Superior temporal gyrus (tissue), 1 donor: ENCODE results near the gene TCIRG1.
"Not testable (repeated sequence)": the region's sequence is repeated elsewhere in the genome, so short reads cannot be mapped to it uniquely, and the experiment has no call there.

Experiments used
- DNase-seq: peaks from one replicate; pipeline ENCODE4 v3.0.0-alpha.2; 2016; ENCODE audit errors: extremely low spot score

TCIRG1 gene

GRCh38 chr11:68082481-68082880 is 43.7 kb downstream of the TCIRG1 start:
- DNase-seq, result no peak

- no peak for DNase-seq
Measured at GRCh38 chr11:68083517-68083916, 44.7 kb downstream of the TCIRG1 start.

DNA sequence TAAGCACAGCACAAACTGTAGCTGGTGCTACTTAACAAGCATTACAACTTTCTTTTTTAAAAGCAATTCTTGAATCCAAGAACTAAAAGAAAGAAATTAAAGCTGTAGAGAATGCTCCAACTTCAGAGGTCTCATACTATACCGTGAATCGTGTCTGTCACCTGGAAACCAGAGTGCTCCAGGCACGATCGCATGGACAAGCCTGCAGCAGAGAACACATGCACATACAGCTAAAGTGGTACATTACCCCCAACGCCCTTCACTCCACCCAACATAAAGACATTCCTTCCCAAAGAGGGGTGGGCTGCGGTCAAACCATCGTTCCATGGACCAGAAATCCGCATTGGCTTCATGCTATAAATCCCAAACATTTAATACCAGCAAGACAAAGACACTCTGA is 50.9 kb downstream of the TCIRG1 start:
- DNase-seq, result no peak

- DNase-seq, result peak; percentile 44
Measured at GRCh38 chr11:68090287-68090686, 51.5 kb downstream of the TCIRG1 start.

GRCh38 chr11:68090706-68091105 is 51.9 kb downstream of the TCIRG1 start:
- peak; percentile 92 for DNase-seq

GRCh38 chr11:68092411-68092810 is 53.6 kb downstream of the TCIRG1 start:
- peak; percentile 62 for DNase-seq

- not testable (repeated sequence) for DNase-seq
Measured at GRCh38 chr11:68092946-68093345, 54.1 kb downstream of the TCIRG1 start.

DNA sequence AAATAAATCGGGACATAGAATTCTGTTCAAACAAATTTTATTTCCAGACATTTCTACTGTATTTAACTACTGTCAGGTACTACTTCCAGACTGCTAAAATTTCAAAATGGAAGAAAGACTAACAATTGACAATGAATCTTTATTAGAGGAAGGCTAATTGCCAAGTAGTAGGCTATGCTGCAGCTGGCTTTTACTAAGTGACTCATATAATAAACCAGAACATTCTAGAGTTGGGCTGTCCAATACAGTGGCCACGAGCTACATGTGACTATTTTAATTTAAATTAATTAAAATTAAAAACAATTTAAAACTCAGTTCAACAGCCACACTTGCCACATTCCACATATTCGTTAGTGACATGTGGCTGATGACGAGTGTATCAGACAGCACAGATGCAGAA is 54.7 kb downstream of the TCIRG1 start:
- DNase-seq, result peak; percentile 82

DNA sequence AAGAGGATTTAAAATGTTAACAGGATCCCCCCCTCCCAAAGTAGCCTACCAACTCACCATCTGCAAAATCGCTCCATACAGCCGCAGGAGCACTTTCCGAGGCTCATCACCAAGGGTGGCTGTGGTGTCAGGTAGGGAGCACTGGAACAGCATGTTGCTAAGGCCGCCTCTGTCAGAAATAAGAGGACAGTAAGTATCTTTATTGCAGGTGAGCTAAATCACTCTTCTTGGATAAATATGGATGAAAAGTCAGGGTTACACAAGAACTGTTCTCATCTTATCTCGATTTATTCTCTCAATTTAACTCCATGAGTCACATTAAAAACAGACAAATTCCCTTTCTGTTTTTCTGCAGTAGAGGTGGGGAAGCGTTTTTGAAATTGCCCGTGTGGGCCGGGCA is 58.1 kb downstream of the TCIRG1 start:
- DNase-seq, result no peak

GRCh38 chr11:68099057-68099456 is 60.2 kb downstream of the TCIRG1 start:
- no peak for DNase-seq

GRCh38 chr11:68099474-68100405 is 60.9 kb downstream of the TCIRG1 start:
- peak; percentile 24 for DNase-seq
